HG03354 (cell line): ENCODE measurements around the gene OR5AU1.

Source experiments
- ATAC-seq: cut with Tn5 transposase; IDR thresholded peaks from one replicate; pipeline ENCODE4 v1.9.1; 2021; ENCODE audit warnings: mild to moderate bottlenecking; ENCODE audit not compliant: unreplicated experiment, poor library complexity, severe bottlenecking

The OR5AU1 gene

DNA sequence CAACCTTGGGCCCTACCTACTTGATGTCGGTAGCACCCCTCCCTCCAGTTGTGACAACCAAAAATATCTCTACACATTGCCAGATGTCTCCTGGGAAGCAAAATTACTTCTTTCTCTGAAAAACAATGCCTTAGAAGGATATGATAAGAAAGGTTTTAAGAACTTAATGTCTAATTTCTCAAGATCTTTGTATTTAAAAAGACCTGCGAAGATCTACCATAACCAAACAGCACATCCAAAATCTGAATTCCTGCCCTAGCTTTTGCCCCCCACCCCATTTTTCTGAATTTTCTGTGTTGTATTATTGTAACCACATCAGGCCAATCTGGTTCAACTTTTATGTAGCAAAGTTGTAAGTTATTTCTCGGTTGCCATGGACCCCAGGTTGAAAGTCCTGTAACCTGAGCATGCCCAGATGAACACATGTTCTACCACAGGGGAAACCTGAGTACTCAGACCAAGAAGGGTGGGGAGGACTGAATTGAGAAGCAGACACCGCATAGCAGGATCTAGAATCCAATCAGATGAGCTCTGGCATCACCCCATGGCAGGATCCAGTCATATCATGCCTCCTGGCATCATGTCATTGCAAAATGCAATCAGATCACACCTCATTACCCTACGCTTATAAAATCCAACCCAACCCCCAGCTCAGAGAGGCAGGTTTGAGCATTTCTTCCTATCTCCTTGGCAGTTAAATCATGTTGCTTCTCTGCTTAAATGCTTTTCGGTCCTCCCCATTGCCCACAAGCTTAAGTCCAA, 46.3 kb downstream of the OR5AU1 start:
- ATAC-seq = peak; percentile 62

DNA sequence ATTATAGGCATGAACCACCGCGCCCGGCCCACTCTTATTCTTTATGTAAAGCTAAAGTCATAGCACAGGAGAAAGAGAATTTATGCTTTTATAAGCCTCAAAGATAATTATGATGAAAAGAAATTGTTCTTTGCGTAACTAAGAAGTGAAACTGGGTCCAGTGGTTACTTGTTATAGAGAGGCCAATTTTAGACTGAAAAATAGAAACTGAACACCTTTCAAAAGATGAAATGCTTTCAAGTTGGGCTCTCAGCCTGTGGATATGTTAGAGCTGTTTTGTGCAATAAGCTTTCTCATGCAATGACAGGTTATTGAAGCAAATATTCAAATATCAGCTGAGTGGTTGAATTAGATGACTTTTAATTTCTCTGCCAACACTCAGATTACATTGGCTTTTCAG, 47.1 kb downstream of the OR5AU1 start:
- ATAC-seq = no peak

DNA sequence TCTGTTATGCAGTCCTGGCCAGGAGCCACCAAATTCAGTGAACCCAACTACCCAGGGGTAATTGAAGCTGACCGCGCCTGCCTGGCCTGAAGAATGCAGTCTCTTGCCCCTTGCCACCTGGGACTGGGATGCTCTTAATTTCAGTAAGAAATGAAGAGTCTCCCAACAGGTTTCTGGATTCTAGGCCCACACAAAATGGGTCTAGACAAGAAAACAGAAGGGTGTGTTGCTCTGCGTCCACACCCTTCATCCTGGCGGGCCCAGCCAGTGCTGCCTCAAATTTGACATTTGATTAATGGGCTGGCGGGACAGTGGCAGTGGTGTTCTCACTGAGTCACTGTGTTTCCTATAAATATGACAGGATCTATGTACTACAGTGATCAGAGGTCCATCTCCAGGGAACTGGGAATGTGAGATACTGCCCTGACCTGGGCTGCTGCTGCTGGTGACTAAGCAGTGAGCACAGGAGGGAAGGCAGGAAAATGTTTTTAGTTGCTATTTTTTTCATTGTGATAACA, 48.5 kb downstream of the OR5AU1 start:
- no peak for ATAC-seq

DNA sequence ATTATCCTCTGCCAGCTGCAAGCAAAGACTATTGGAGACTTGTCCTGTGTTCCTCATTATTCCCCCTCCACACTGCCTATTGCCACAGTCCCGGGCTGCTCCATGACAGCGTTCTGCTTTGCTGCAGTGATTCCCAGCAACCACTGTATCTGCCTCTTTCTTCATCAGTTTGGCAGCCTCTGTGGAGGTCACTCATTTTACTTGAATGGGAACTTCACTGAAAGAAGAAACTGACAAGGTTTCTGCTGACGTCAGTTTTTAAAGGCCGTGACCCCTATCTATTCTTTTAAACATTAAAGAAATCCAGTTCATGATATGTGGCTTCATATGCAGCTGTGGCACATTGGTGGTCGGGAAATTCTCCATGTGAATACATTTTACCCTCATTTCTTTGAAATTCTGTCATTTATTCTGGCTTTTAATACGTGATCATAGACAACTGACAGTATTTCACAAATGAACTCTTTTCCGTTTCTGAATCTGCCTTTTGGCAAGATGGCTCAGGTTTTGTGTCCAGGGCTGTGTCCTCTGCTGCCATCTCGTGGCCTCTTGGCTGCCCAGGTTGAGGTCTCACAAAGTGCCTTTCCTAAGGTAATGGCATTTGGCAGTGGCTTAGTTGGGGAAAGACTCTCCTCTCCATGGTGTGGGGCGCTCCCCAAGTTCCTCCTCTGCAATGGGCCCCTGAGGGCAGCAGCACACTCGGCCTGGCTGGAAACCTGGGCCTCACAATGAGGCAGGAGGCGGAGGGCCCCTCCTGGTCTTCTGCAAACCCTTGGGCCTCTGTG, 49.2 kb downstream of the OR5AU1 start:
- ATAC-seq = no peak

DNA sequence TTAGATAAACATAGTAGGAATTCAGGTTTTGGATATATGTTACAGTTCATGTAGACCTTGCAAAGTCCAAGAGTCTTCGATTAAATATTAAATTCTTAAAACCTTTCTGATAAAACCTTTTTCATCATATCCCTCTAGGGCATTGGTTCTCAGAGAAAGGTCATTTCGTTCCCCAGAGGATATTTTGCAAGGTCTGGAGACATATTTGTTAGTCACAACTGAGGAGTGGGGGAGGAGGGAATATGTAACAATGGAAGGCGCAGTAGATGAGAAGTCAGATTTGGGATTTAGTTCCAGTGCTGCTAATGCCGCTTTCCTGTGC, 49.7 kb downstream of the OR5AU1 start:
- ATAC-seq = no peak

DNA sequence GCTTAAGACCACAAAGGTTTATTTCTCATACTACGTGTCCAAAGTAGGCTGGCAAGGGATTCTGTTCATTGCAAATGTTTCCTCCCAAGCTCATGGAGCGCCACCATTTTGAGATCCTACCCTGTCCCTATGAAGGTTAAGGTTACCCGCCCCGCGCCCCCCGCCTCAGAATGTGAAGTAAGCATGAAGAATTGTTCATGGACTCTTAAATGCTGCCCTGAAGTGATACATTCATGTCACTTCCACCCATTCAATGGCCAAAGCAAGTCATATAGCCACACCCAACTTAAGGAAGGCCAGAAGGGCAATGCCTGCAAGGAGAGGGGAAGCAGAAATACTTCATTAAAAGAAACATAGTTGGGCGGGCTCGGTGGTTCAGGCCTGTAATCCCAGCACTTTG, 50.8 kb downstream of the OR5AU1 start:
- no peak for ATAC-seq
